AG08395 (cell line): ENCODE data around the gene AFDN.

Experiments
- DNase-seq: peaks from one replicate; pipeline ENCODE4 v3.0.0; 2012; ENCODE audit warnings: mixed read lengths, low spot score

AFDN gene

DNA sequence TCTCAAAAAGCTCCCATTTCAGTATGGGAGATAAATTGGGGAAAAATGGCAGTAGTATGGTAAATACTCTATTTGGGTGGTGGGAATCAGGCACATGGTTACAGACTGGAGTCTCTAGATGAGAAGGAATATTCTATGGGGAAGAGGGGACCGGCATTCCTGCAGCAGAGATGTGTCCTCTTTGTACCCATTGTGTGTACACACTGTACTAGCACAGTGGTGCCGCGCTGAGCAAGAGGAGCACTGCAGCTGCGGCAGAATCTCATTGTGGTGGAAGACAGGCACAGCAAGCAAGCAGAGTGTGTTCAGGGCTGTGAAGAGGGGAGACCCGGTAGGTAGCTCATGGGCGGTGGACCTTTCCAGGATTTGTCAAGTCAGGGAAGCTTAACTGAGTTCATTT is 13.0 kb downstream of the AFDN start:
- no peak for DNase-seq

DNA sequence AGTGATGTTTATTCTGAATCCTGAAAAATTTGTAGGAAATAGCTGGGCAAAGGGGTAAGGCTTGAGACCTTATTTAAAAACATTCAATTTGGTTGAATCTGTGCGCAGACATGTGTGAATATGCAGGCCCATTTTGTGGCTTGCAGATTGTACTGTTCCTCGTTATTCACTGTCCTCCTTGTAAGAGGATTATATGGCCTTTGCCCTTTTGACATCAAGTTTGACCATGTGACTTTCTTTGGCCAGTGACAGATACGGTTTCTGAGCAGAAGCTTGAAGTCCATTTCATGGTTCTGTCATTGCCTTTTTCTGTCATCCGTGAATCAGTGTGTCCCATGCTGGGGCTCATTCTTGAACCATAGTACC is 13.4 kb downstream of the AFDN start:
- no peak for DNase-seq

DNA sequence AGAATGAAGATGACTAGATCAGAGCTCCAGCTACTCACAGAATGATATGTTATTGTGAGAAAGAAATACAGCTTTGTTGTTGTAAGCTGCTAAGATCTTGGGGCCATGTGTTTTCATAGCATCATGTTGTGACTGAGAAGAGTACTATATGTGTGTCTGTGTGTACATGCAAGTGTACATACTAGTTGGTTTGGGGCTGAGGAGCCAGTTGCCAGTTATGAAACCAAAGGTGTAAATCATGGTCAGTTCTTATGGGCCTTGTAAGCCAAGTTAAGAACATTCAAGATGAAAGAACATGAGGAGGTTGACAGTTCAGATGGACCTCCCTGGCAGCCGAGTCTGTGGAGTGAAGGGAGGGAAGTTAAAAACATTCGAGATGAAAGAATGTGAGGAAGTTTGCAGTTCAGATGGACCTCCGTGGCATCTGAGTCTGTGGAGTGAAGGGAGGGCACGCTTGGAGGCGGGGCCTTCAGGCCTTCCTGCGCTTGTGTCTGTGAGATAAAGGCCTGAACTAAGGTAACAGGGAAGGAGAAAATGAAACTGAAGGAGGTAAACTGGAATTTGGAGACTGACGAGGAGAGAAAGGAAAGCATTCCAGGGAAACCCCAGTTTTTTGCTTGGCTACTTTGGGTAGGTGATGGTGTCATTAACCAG is 13.9 kb downstream of the AFDN start:
- DNase-seq: no peak

DNA sequence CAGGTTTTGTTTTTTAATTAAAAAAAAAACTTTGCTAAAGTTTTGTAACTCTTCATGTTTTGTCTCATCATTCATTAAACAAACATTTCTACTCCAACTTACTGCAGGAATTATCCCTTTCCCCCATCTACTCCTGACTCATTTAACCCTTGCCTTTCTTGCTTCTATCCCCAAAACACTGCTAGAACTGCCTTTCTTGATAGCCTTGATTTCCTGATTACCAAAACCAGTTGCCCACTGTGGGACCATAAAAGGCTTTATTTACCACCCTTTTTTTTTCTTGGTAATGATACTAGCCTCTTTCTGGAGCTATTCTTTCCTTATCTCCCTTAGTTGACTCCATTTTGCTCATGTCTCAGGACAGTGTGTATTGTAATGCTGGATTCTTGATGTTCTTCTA is 15.3 kb downstream of the AFDN start:
- no peak for DNase-seq

DNA sequence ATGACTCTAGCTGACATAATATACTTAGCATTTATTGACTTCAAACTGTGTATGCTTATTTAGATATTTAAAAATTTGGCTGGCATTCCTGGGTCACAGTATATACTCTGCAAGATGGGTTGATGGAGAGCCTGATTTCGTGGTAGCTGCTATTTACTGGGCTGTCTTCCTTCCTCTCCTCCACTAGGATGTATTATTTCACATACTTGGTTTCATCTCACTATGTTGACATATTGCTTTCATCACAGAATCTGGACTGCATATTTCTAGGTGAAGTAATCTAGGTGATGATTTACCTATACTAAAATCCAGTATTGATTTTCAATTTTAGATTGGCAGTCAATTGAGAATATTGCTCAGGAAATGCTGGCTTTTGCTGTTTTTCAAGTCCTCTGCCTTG is 15.7 kb downstream of the AFDN start:
- no peak for DNase-seq

DNA sequence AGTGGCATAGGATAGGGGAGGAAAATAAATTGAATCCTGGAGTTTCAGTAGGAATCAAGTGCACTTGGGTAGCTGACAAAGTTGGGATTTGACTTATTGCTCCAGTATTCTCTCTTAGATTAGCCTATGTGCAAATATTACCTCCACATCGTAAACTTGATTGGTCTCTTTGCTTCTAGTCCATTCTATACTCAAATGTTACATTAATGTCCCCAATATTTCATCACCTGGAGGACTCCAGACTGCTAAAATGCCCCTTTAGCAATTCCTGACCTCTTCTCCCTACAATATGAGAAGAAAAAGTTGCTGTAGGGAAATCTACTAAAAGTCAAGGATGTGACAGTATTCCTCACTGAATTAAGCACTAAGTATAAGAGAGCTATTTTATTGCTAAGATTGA is 16.3 kb downstream of the AFDN start:
- no peak for DNase-seq

DNA sequence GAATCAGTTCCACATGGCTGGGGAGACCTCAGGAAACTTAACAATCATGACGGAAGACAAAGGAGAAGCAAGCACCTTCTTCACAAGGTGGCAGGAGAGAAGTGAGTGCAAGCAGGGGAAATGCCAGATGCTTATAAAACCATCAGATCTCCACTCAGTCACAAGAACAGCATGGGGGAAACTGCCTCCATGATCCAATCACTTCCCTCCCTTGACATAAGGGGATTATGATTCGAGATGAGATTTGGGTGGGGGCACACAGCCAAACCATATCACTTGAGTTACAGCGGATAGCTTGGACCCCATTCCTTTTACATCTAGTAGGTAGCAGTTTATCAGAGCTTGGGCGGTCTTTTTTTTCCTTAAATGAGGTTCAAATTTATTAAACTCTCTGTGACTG is 19.1 kb downstream of the AFDN start:
- DNase-seq: no peak

DNA sequence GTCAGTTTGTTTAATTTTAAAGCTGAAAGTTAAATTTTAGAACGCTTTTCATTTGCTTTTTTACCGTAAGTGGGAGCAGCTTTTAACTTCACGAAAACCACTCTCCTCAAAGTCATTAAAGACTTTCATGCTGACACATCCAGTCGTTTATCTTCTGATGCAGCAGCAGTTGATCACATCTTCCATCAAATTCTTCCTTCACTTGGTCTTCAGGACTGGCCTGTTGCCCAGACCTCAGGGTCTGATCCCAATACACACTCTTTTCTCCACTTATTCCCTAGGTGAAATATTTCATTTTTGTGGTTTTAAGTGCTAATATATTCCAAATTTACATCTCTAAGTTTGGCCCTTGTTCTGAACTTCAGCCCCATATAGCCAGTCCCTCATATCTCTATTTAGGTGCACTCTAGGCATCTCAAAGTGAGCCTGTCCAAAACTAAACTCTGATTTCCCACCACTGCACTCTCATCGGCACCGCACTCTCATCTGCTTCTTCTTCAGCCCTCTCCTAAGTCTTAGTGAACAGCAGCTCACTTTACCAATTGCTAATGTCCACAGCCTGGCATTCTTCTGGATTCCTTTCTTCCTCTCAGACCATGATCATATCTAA is 20.4 kb downstream of the AFDN start:
- DNase-seq: no peak

DNA sequence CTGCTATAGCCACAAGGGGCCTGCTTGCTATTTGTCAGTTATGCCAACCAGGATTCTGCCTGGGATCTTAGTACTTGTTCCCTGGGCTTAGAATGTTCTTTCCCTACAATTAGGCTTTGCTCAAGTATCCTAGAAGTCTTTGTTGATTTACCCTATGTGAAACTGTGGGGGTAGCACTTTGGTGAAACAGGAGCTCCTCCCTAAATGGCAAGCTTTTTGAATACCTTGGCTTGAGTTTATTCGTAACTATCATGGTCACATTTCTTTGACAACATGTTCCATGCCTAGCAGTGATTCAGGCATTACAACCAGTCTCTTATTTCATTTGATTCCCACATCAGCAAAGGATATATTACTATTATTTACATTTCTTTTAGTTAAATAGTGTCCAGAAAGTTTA is 21.2 kb downstream of the AFDN start:
- DNase-seq: no peak

DNA sequence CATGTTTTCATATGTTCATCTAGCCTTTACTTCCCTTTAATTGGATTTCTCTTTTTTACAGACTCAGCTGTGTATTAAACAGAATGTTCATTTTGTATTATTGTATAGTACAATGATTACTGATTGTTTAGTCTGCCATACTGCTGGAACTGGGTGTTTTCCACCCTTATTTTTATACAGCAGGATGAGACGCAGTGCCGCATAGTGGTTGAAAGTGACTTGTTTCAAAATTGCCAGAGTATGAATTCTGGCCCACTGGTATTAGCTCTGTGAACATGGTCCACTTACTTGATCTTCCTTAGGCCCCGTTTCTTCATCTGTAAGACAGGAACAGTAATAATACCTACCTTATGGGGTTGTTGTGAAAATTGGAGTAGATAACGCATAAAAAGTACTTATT is 22.1 kb downstream of the AFDN start:
- DNase-seq: no peak

DNA sequence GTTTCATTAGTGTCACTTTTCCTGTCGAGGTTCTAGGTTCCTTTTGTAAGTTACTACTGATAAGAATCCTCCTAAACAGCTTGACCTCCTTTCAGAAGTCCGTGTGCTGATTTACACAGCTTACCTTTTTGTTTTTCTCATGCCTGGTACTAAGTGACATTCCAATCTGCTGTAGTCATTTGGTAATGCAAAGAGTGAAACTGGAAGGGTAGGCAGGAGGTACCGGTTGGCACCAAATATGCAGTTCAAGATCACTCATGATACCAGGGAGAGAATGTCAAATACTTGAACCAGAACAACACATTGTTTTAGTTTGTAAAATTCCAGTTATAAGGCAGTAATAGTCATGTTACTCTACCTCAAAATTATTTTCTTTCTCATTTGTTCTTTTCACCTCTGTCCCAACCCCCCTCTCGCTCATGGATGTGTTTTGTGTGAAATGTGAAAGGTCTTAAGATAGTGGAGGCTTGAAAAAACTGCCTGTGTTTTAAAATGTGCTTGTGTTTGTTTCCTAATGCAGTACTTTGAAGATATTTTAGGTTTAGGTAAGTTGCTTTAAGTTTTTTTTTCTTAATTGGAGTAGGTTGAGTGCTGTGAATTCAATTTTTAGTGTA is 23.2 kb downstream of the AFDN start:
- DNase-seq: no peak

DNA sequence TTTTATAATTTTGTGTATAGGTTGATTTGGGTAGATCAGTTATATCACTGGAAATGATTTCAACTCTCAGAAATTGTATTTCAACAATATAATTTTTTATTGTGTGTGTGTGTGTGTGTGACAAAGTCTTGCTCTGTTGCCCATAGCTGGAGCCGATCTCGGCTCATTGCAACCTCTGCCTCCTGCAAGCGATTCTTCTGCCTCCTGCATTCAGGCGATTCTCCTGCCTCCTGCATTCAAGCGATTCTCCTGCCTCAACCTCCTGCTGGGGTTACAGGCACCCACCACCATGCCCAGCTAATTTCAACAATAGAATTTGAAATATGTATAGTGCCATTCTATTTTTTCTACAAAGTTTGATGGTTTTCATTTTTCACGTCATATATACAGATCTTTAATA is 24.1 kb downstream of the AFDN start:
- DNase-seq: no peak

DNA sequence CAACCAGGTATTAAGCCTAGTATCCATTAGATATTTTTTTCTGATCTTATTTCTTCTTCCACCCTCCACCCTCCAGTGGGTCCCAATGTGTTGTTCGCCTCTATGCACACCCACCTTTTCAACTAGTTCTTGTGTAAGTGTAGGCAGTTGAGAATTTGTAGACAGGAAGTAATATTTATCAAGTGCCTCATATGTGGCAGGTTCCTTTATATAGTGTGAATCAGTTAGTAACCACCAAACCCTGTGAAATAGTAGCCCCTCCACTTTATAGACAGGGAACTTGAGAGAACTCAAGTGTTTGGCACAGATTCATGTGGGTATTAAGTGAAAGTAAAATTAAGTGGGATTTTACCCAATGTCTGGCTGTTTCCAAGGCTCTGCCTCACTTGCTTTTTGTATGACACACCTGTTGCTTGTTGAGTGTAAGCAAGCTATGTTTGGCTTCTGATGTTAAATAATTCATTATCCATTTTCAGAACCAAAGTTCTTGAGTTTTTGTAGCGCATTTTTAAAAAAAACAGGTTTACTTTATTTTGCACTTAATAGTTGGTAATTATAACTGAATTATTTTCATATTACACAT is 24.8 kb downstream of the AFDN start:
- no peak for DNase-seq

DNA sequence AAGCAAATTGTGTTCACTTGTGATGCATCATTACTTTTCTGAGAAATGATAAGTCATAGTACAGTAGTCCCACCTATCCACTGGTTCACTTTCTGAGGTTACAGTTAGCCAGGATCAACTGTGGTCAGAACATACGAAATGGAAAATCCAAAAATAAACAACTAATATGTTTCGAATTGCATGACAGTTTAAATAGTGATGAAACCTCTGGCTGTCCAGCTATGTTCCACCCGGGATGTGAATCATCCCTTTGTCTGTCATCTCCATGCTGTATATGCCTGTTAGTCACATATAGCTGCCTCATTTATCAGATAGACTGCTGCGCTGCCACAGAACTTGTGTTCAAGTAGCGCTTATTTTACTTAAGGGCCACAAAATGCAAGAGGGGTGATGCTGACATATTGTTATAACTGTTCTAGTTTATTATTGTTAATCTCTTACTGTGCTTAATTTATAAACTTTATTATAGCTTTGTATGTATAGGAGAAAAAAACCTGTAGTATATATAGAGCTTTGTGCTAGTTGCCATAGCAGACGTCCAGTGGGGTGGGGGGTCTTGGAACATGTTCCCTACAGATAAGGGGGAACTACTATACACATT is 29.2 kb downstream of the AFDN start:
- DNase-seq: peak; percentile 83

DNA sequence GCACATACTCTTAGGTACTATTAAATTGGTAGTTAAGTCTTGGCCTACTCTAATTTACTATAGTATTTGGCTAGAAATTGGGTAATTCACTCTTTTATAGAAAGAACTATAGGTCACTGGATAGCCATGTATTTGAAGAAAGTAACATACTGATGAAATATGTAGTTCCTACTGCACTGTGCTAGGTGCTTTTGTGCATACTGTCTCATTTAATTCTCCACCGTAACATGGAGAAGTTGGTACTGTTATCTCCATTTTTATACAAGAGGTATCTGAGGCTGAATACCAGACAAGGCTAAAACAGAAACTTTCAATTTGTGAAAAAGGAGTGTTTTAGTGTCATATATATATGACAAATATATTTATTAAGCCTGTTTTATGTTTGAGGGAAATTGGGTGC is 29.8 kb downstream of the AFDN start:
- DNase-seq: no peak

DNA sequence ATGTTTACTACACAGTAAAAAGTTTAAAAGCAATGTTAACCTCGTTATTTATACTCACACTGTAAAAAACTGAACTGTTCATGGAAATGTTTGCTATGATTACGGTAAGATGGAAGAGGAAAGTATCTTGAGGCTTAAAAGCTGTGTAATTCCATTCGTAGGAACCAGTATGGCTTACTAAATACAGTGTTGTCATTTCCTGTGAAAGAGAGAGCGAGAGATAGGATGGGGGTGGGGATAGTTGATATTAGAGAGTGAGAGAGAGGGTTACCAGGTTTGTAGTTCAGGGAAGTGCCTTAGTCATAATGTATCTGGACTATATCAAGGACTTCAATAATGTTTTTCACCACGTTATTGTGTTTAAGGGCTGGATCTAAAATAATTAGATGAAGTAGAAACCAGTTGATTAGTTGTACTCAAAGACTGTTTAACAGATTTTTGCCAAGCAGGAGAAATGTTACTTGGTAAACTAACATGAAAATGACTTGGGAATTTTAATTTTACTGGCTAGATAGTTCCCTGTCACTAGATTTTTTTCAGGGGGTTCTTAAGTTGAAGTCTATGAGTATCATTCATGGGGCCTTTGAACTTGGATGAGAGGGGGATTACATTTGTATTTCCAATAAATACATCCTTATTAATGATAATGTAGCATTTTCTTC is 30.4 kb downstream of the AFDN start:
- DNase-seq: no peak

DNA sequence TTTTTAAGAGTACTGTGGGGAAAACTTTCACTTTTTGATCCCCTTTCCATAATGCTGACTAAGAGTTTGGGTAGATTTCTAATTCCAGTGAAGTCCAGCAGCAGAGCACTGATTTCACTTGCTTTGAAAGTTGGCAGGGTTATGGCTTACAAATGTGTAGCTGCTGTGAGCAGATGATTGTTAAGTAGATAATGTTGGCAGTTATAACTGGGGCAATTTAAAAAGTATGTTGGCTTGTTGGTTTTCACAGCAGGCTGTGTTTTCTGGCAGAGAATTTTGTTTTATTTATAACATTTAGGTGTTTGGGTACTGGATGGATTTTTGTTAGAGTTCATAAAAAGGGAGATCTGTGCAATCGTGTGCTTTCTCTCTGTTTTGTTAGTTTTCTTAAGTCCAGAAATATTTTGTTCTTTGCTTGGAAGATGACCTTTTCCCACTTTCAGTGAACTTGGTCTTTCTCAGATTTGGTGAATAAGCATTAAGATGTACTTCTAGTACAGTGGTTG is 31.4 kb downstream of the AFDN start:
- peak; percentile 56 for DNase-seq

DNA sequence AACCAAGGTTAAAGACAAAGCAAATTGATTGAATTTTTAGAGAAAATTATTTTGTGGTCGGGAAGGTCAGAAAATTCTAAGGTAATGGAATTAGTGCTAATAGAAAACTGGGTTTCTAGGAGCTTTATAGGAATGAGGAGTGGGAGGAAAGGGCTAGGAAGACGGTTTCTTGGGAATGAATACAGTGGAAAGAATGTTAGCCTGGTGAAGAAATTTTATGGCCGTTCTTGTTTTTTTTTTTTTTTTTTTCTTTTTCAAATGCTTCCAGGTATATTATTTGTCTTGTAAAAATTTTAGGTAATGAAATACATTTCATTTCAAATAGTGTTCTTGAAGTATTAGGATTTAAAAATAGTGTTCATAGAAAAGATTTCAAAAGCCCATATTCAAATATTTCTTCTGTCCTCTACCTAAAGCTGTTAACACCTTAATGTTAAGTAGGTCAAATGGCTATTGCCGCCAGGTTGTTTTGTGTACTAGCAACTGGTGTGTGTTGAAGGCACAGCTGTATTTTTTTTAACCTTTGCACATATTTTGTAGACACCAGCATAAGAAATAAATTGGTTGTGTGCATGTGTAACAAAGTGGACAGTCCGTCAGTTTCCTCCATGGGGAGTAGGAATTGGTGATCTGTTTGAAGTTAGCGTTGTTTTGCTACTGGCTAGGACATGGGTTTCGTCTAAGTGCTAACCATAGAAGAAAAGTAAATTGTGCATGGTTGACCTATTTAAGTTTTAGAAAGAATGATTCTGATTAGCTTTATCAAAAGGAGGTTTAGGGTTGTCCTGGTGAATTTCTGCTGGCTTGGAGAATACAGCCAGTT is 32.3 kb downstream of the AFDN start:
- DNase-seq: no peak

DNA sequence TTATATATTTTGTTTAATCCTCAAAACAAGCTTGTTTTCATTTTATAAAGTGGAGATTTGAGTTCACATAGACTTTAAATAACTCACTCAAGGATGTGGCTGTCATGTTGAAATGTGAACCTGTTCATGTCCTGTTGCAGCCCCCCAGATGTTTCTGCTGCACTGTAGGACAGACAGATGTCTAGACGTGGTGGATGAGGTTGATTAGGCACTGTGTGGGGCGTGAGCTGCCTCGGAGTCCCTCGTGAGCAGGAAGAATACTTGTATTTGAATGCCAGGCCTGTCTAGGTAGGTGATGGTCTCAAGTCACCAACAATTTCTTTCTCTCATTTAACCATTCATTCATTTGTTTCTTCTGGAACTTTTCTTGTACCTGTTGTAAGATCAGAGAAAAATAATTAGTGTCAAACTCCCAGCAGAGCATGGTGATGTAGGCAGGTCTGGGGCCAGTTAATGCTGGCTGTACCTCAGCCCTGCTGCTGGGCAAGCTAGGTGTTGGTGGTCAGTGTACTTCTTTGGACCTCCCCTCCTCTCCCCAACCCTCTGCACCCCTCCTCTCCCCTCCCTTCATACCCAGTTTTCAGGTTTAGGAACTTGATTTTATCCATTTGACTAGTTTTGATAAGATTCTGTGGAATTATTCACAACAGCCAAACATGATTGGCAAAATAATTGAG is 34.0 kb downstream of the AFDN start:
- DNase-seq: no peak

DNA sequence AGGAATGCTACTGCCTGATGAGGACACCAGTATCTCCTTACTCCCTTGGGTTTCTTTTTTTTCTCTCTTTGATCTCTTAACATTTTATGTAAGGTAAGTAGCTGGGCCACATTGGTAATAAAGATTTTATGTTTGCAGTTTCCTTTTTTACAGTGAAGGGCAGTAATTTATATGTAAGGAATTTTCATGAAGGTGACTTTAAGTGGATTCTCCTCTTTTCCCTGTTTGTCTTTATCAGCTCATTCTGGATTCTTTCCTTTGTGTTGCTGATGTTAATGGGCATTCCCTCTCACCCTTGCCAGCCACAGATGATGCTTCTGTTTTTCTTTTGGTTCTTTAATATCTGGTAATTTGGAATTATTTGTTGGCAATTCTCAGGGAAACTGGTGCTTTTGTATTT is 34.7 kb downstream of the AFDN start:
- no peak for DNase-seq

DNA sequence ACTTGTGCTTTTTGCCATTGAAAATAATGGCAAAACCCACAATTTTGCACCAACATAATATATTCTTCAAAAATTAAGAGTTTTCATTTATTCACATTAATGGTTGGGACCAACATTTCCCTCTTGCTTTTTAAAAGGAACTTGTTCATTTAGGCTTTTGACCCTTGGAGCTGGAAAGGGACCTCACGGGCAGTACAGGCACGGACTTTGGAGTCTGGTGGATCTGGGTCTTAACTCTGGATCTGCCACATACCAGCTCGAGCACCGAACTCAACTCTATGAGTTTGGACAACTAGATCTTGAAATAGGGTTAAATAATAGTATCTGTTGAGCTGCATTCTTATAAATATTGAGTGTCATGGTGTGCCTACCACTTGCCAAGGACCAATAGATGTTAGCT is 37.2 kb downstream of the AFDN start:
- no peak for DNase-seq
